Astrocyte (in vitro differentiated cells and primary cell): ENCODE measurements around the gene SHROOM2. TPM values are rescaled to one million over a fixed set of nuclear protein-coding genes. Genes with fewer than 3 reads are reported as not detected.

Experiments
- DNase-seq: peaks from one replicate; pipeline ENCODE4 v3.0.0-alpha.2; 2010; ENCODE audit warnings: low read depth
- FAIRE-seq: peaks from 2 replicates; lab custom pipeline; 2011; peaks lifted over from hg19 to GRCh38; lab: Jason Lieb, UNC
- H2AFZ ChIP-seq: 2 replicates; pipeline ENCODE4 v1.6.0; 2012; ENCODE audit warnings: low read depth, low read length, inconsistent platforms
- H3K27ac ChIP-seq: 2 replicates; pipeline ENCODE4 v1.5.1; 2011; ENCODE audit warnings: low read depth, low read length, inconsistent platforms
- H3K27me3 ChIP-seq: 2 replicates; pipeline ENCODE4 v1.6.0; 2011; ENCODE audit warnings: low read length, inconsistent platforms; ENCODE audit not compliant: insufficient read depth
- H3K36me3 ChIP-seq: 2 replicates; pipeline ENCODE4 v1.5.1; 2011; ENCODE audit warnings: low read length, inconsistent platforms; ENCODE audit not compliant: insufficient read depth
- H3K4me1 ChIP-seq: 2 replicates; pipeline ENCODE4 v1.5.1; 2011; ENCODE audit warnings: low read length, inconsistent platforms; ENCODE audit not compliant: insufficient read depth
- H3K4me2 ChIP-seq: 2 replicates; pipeline ENCODE4 v1.6.0; 2012; ENCODE audit warnings: low read length, inconsistent platforms
- H3K4me3 ChIP-seq: 2 replicates; pipeline ENCODE4 v1.5.1; 2011; ENCODE audit warnings: low read depth, mild to moderate bottlenecking, low read length, inconsistent platforms; ENCODE audit not compliant: insufficient read depth
- H3K79me2 ChIP-seq: 2 replicates; pipeline ENCODE4 v1.6.0; 2012; ENCODE audit warnings: mild to moderate bottlenecking, low read length, inconsistent platforms; ENCODE audit not compliant: insufficient read depth
- H3K9ac ChIP-seq: 2 replicates; pipeline ENCODE4 v1.6.0; 2012; ENCODE audit warnings: mild to moderate bottlenecking, low read length, inconsistent platforms
- H3K9me3 ChIP-seq: 2 replicates; pipeline ENCODE4 v1.5.1; 2012; ENCODE audit warnings: low read depth, mild to moderate bottlenecking, low read length, inconsistent platforms; ENCODE audit not compliant: insufficient read depth
- H4K20me1 ChIP-seq: 2 replicates; pipeline ENCODE4 v1.6.0; 2012; ENCODE audit warnings: low read length, inconsistent platforms; ENCODE audit not compliant: insufficient read depth
- H3K27ac Mint-ChIP-seq: one replicate; pipeline ENCODE4 v1.8.0; 2021; ENCODE audit warnings: mild to moderate bottlenecking, mixed read lengths; ENCODE audit not compliant: unreplicated experiment
- H3K27me3 Mint-ChIP-seq: one replicate; pipeline ENCODE4 v1.8.0; 2021; ENCODE audit warnings: low read depth, mixed read lengths; ENCODE audit not compliant: unreplicated experiment
- H3K36me3 Mint-ChIP-seq: one replicate; pipeline ENCODE4 v1.8.0; 2021; ENCODE audit warnings: low read depth, mixed read lengths; ENCODE audit not compliant: unreplicated experiment
- H3K4me1 Mint-ChIP-seq: one replicate; pipeline ENCODE4 v1.8.0; 2021; ENCODE audit warnings: low read depth, mixed read lengths; ENCODE audit not compliant: unreplicated experiment
- H3K4me3 Mint-ChIP-seq: one replicate; pipeline ENCODE4 v1.8.0; 2021; ENCODE audit warnings: mild to moderate bottlenecking, moderate library complexity, mixed read lengths; ENCODE audit not compliant: unreplicated experiment
- H3K9me3 Mint-ChIP-seq: one replicate; pipeline ENCODE4 v1.8.0; 2021; ENCODE audit warnings: mild to moderate bottlenecking, mixed read lengths; ENCODE audit not compliant: unreplicated experiment
- CTCF ChIP-seq: IDR thresholded peaks from 2 replicates; pipeline ENCODE4 v1.5.1; 2011; ENCODE audit warnings: low read depth, mild to moderate bottlenecking, inconsistent platforms, low read length, moderate library complexity; ENCODE audit not compliant: insufficient read depth
- EZH2 ChIP-seq: IDR thresholded peaks from 2 replicates; pipeline ENCODE4 v1.6.1; 2012; ENCODE audit warnings: mild to moderate bottlenecking, low read length, inconsistent platforms; ENCODE audit not compliant: insufficient read depth
- total RNA-seq: library from RNA; stranded (reverse); gene quantifications from 2 replicates; pipeline ENCODE4 v1.2.1, GENCODE V29; 2021

SHROOM2 gene
- total RNA-seq, 1 donor from 2014 or later = 15.9 TPM

- no peak overlapping the region for H3K27ac ChIP-seq
- peaks cover 10% of the 10 kb centered on the region for H3K79me2 ChIP-seq
- H4K20me1 ChIP-seq = peaks cover 3% of the 10 kb centered on the region
- Mint-ChIP-seq H3K27ac (no peak overlapping the region), H3K9me3 (peaks cover 4% of the 10 kb centered on the region), H3K4me1 (peaks cover 12% of the 10 kb centered on the region), H3K36me3 (peaks cover 7% of the 10 kb centered on the region), H3K4me3 (no peak overlapping the region), H3K27me3 (no peaks in the 10 kb centered on the region)
- no peaks in the 10 kb centered on the region for H3K9me3 ChIP-seq
- H3K4me2 ChIP-seq = no peak overlapping the region
- FAIRE-seq (no peak), DNase-seq (no peak)
- no peak overlapping the region for H3K9ac ChIP-seq
- H3K4me3 ChIP-seq = no peak overlapping the region
- no peak overlapping the region for H2AFZ ChIP-seq
- H3K27me3 ChIP-seq = no peaks in the 10 kb centered on the region
- peaks cover 2% of the 10 kb centered on the region for H3K4me1 ChIP-seq
- TF ChIP-seq EZH2 (no peak), CTCF (no peak)
- no peaks in the 10 kb centered on the region for H3K36me3 ChIP-seq
Observed at GRCh38 chrX:9923357-9923756, 137.1 kb downstream of the SHROOM2 start.

DNA sequence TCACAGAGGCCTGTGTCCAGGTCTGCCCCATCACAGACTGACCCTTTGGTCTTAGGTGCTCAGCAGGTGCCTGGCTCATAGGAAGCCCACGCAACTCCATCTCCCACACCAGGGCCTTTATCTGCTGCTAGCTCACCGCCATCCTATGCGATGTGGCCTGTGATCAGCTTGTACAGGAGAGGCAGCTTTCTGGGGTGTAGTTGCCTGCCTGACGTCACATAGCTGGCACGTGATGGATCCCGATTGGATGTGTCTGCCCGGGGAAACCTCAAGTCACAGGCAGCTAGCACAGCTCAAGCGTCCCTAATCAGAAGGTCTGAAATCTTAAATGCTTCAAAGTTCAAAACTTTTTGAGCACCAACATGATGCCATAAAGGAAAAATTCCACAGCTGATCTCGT lies 139.8 kb downstream of the SHROOM2 start:
- Histone ChIP-seq H4K20me1 (peaks cover 7% of the 10 kb centered on the region), H3K79me2 (peaks cover 8% of the 10 kb centered on the region), H3K27me3 (no peaks in the 10 kb centered on the region), H3K36me3 (no peaks in the 10 kb centered on the region), H2AFZ (no peak overlapping the region), H3K4me3 (no peak overlapping the region), H3K9ac (no peak overlapping the region), H3K9me3 (no peaks in the 10 kb centered on the region), H3K27ac (no peak overlapping the region), H3K4me2 (no peak overlapping the region), H3K4me1 (peaks cover 2% of the 10 kb centered on the region)
- Mint-ChIP-seq H3K27ac (no peak overlapping the region), H3K27me3 (no peaks in the 10 kb centered on the region), H3K4me1 (peaks cover 10% of the 10 kb centered on the region), H3K9me3 (no peaks in the 10 kb centered on the region), H3K4me3 (no peak overlapping the region), H3K36me3 (no peaks in the 10 kb centered on the region)
- DNase-seq = no peak
- FAIRE-seq = no peak
- TF ChIP-seq EZH2 = no peak
- no peak for TF ChIP-seq CTCF

DNA sequence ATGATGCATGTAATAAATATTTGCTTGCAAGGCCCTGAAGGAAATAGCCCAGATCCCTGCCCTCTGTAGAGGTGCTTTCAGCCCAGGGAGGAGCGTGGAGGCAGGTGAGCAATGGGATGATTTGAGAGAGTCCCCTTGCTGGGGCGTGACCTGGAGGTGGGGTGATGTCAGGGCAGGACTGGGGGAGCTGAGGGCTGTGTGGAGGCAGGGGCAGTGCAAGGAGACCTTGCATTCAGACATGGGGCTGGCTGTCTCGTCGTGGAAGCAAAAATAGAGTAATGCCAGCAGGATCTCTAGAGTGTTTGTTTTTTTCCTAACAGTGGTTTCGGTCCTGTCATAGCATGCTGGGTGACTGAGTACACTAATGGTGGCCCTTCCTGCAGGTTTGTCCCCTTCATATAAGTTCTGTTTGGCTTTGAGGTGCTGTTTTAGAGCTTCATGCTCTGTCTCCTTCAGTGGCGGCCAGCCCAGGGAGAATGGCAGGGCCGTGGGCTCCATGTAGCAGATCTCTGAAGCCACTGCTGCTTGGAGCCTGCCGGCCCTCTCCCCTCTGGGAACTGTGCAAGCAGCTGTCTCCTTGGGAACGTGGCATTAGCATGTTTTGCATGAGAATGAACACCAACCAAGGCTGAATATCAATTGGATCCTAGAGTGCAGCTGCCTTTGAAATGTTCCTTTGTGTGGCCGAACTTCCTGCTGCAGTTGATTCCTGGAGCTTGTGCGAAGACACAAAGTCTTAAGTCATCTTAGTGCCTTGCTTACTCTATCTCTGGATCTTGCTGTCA lies 141.7 kb downstream of the SHROOM2 start:
- no peak for FAIRE-seq
- H3K4me3 ChIP-seq = no peak overlapping the region
- no peak overlapping the region for H3K27ac ChIP-seq

More for the DNA sequence above, 141.7 kb downstream of the SHROOM2 start:
- H3K4me1 Mint-ChIP-seq = peaks cover 10% of the 10 kb centered on the region
- Histone ChIP-seq H2AFZ (no peak overlapping the region), H3K9ac (no peak overlapping the region), H3K36me3 (no peaks in the 10 kb centered on the region), H3K4me1 (peaks cover 2% of the 10 kb centered on the region), H3K9me3 (no peaks in the 10 kb centered on the region), H3K27me3 (no peaks in the 10 kb centered on the region), H4K20me1 (peaks cover 7% of the 10 kb centered on the region), H3K79me2 (peaks cover 8% of the 10 kb centered on the region), H3K4me2 (peak overlapping the region; percentile 33)
- H3K27me3 Mint-ChIP-seq = no peaks in the 10 kb centered on the region
- peaks cover 2% of the 10 kb centered on the region for H3K36me3 Mint-ChIP-seq
- TF ChIP-seq CTCF (no peak), EZH2 (no peak)
- no peak overlapping the region for H3K4me3 Mint-ChIP-seq
- no peaks in the 10 kb centered on the region for H3K9me3 Mint-ChIP-seq
- no peak for DNase-seq
- no peak overlapping the region for H3K27ac Mint-ChIP-seq
